ENCODE data around the gene GPSM1. TPM values are rescaled to one million over a fixed set of nuclear protein-coding genes. Genes with fewer than 3 reads are reported as not detected.

The GPSM1 gene
- total RNA-seq, 3 donors from 2014 or later, result 2.4 to 15.0 (median 4.2) TPM

DNA sequence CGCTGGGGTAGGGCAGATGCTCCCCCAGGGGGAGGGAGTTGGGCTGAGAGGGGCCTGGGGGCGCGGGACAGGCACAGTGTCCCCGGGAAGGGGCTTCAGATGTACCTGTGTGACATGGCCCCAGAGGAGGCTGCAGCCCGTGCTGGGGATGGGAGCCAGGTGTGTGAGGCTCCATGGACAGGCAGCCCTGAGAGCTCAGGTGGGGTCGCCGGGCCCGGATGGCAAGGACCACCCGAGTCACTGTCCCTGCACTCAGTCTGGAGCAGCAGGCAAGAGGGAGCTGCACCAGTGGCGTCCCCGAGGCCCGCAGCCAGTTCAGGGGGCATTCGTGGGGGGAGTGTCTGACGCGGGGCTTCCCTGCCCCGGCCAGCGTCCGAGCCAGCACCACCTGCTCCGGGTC, 42.4 kb upstream of the GPSM1 start:
- Histone ChIP-seq H3K4me1 (ENCODE audit: low read depth) (peaks cover 9% of the 10 kb centered on the region), H3K4me3 (no peak overlapping the region), H3K9me3 (no peaks in the 10 kb centered on the region), H3K36me3 (ENCODE audit: low read depth) (no peaks in the 10 kb centered on the region)
- TF ChIP-seq, protein P1, sequence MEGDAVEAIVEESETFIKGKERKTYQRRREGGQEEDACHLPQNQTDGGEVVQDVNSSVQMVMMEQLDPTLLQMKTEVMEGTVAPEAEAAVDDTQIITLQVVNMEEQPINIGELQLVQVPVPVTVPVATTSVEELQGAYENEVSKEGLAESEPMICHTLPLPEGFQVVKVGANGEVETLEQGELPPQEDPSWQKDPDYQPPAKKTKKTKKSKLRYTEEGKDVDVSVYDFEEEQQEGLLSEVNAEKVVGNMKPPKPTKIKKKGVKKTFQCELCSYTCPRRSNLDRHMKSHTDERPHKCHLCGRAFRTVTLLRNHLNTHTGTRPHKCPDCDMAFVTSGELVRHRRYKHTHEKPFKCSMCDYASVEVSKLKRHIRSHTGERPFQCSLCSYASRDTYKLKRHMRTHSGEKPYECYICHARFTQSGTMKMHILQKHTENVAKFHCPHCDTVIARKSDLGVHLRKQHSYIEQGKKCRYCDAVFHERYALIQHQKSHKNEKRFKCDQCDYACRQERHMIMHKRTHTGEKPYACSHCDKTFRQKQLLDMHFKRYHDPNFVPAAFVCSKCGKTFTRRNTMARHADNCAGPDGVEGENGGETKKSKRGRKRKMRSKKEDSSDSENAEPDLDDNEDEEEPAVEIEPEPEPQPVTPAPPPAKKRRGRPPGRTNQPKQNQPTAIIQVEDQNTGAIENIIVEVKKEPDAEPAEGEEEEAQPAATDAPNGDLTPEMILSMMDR (IDR thresholded peaks at IDR 0.05), result no peak
- intact Hi-C loops (cut with DNase I, micrococcal nuclease), result no loop called here
- DNase-seq (no peak), ATAC-seq (no peak)

- Histone ChIP-seq H3K36me3 (ENCODE audit: low read depth) (no peaks in the 10 kb centered on the region), H3K4me1 (ENCODE audit: low read depth) (peaks cover 9% of the 10 kb centered on the region), H3K4me3 (no peak overlapping the region), H3K9me3 (no peaks in the 10 kb centered on the region)
- intact Hi-C loops (cut with DNase I, micrococcal nuclease), result no loop called here
- DNase-seq (no peak), ATAC-seq (no peak)
- TF ChIP-seq, protein P1 (IDR thresholded peaks at IDR 0.05), result no peak
These were observed 41.6 kb upstream of the GPSM1 start for GRCh38 chr9:136285501-136286358.

DNA sequence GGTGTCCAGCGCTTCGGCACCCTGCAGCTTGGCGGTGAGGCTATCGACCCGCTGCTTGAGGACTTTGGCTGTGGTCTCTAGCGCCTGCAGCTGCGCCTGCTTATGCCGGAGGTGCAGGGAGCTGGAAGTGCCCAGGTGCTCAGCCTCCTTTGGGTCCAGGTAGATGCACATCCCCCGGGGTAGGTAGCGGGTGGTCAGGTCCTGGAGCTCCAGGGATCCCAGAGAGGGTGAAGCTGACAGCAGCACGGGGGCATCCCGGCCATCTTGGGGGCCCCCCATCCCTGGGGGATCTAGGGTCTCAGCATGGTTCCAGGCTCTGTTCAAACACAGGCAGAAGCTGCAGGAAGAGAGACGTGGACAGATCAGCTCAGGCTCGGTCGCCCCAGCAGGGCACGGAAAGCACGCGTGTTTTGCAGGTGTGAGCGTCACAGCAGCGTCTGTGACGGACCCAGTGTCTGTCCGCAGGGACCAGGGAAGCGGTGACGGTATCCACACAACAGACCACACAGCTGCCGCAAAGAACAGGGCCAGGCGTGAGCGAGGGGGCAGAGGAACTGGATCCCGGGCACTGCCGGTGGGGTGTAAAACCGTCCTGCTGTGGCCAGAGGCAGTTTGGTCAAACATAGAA, 40.9 kb upstream of the GPSM1 start:
- TF ChIP-seq, protein P1 (IDR thresholded peaks at IDR 0.05), result no peak
- intact Hi-C loops (cut with DNase I, micrococcal nuclease), result no loop called here
- ATAC-seq, result no peak

DNA sequence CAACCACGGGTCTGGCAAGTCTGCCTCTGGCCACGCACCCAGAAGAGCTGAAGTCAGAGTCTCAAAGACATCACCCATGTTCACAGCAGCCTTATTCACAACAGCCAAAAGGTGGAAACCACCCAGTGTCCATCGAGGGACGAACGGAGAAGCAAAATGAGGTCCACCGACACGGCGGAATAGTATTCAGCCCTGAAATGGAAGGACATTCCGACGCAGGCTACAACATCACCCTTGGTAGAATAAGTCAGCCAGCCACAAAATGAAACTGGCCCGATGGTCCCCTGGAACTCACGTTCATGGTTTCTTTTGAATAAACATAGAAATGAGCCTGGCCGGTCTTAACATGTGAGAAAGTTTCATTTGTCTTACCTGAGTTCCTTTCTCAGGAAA, 40.4 kb upstream of the GPSM1 start:
- no peaks in the 10 kb centered on the region for H3K9me3 ChIP-seq
- intact Hi-C loops (cut with DNase I, micrococcal nuclease), result no loop called here
- no peak for ATAC-seq

More for the DNA sequence above, 40.9 kb upstream of the GPSM1 start:
- H3K4me1 ChIP-seq (ENCODE audit: low read depth), result peaks cover 9% of the 10 kb centered on the region
- H3K4me3 ChIP-seq, result no peak overlapping the region
- H3K36me3 ChIP-seq (ENCODE audit: low read depth), result no peaks in the 10 kb centered on the region
- no peaks in the 10 kb centered on the region for H3K9me3 ChIP-seq
- no peak for DNase-seq

GRCh38 chr9:136287960-136288753, 39.2 kb upstream of the GPSM1 start:
- no peaks in the 10 kb centered on the region for H3K9me3 ChIP-seq
- TF ChIP-seq, protein P1 (IDR thresholded peaks at IDR 0.05), result no peak
- intact Hi-C loops (cut with DNase I, micrococcal nuclease), result no loop called here
- no peak overlapping the region for H3K4me3 ChIP-seq
- H3K36me3 ChIP-seq (ENCODE audit: low read depth), result no peaks in the 10 kb centered on the region
- no peak for ATAC-seq
- DNase-seq, result peak in 1 of 3 donors; percentile 50
- peaks cover 8% of the 10 kb centered on the region for H3K4me1 ChIP-seq (ENCODE audit: low read depth)

More for the DNA sequence above, 40.4 kb upstream of the GPSM1 start:
- peak in 1 of 3 donors; percentile 4 for DNase-seq
- Histone ChIP-seq H3K4me1 (ENCODE audit: low read depth) (peaks cover 9% of the 10 kb centered on the region), H3K4me3 (no peak overlapping the region), H3K36me3 (ENCODE audit: low read depth) (no peaks in the 10 kb centered on the region)
- TF ChIP-seq, protein P1 (IDR thresholded peaks at IDR 0.05), result no peak

Data from mucosa of descending colon (tissue), 3 donors.